ENCODE results near the gene NLGN1. TPM values are rescaled to one million over a fixed set of nuclear protein-coding genes. Genes with fewer than 3 reads are reported as not detected.

NLGN1 gene
- total and polyA plus RNA-seq, 2 of the 8 experiments (the other 6 are each of a cell fraction or from before 2014, with no cell fraction given), result 7.8 to 14.8 TPM

GRCh38 chr3:173429076-173429475, 31.5 kb downstream of the NLGN1 start:
- Histone ChIP-seq H3K23ac (ENCODE audit: insufficient read length) (no peak overlapping the region), H3K79me2 (ENCODE audit: control insufficient read depth in 1 of 2, insufficient read depth in 2 of 2, low read length in 2 of 2) (no peaks in the 10 kb centered on the region), H3K14ac (ENCODE audit: insufficient read length) (no peak overlapping the region), H2AK5ac (ENCODE audit: low read depth, low read length) (no peak overlapping the region), H2BK120ac (replicated peaks; ENCODE audit: low read depth, low read length) (no peak overlapping the region), H3K56ac (replicated peaks; ENCODE audit: insufficient read length, low read depth, low read length) (no peak overlapping the region), H3K4me3 (ENCODE audit: extremely low read depth in 1 of 4, insufficient read depth in 2 of 4, low read depth in 3 of 4, low read length in 4 of 4) (no peak overlapping the region), H3K9me3 (ENCODE audit: insufficient read depth in 2 of 2, low read depth in 1 of 2, low read length in 1 of 2) (no peaks in the 10 kb centered on the region), H3K79me1 (ENCODE audit: low read depth, low read length) (no peaks in the 10 kb centered on the region), H3K18ac (ENCODE audit: extremely low read depth, low read length) (no peak overlapping the region), H3K36me3 (ENCODE audit: control insufficient read depth in 2 of 4, insufficient read depth in 4 of 4, low read length in 3 of 4) (no peaks in the 10 kb centered on the region), H2BK5ac (ENCODE audit: low read depth, low read length) (no peak overlapping the region), H3K4me1 (replicated peaks in 1 of 4; ENCODE audit: control insufficient read depth in 3 of 4, insufficient read depth in 4 of 4, low read length in 3 of 4) (no peaks in the 10 kb centered on the region), H4K20me1 (replicated peaks in 1 of 2; ENCODE audit: control insufficient read depth in 1 of 2, insufficient read depth in 2 of 2, low read length in 2 of 2) (no peaks in the 10 kb centered on the region), H3K23me2 (ENCODE audit: low read depth, low read length) (no peaks in the 10 kb centered on the region), H3K27ac (ENCODE audit: low read depth, low read length) (no peak overlapping the region), H2AFZ (ENCODE audit: low read length) (no peak overlapping the region), H3K4me2 (ENCODE audit: insufficient read depth in 1 of 2, low read depth in 2 of 2, low read length in 2 of 2) (no peak overlapping the region), H3K9ac (replicated peaks in 1 of 4; ENCODE audit: extremely low read depth in 1 of 4, low read depth in 3 of 4, low read length in 3 of 4) (no peak overlapping the region), H3K4ac (replicated peaks; ENCODE audit: insufficient read length, low read depth, low read length) (no peak overlapping the region), H2BK20ac (ENCODE audit: low read length) (no peak overlapping the region), H4K8ac (ENCODE audit: extremely low read depth, insufficient read depth, low read length) (no peak overlapping the region), H3K27me3 (replicated peaks in 1 of 4; ENCODE audit: control insufficient read depth in 3 of 4, extremely low read depth in 1 of 4, insufficient read depth in 3 of 4, low read length in 3 of 4) (no peaks in the 10 kb centered on the region), H2BK15ac (ENCODE audit: low read length) (no peak overlapping the region), H4K91ac (replicated peaks; ENCODE audit: insufficient read length, low read length) (no peak overlapping the region), H2BK12ac (ENCODE audit: low read depth, low read length) (no peak overlapping the region), H4K5ac (ENCODE audit: insufficient read length, low read depth, low read length) (no peak overlapping the region)
- DNase-seq (ENCODE audit: low read depth in 1 of 2, low spot score in 2 of 2), result no peak
- ChIA-PET POLR2A (ENCODE audit: partially characterized antibody) (no interaction called here), CTCF (ENCODE audit: partially characterized antibody) (no interaction called here)
- 88% methylated on average over 5 of the region's 5 CpGs; no CpG with 5 or more reads in 1 of the 2 experiments for WGBS, 2 experiments (ENCODE audit: extremely low coverage in 1 of 2, insufficient coverage in 1 of 2, insufficient read length in 1 of 2, insufficient replicate concordance in 2 of 2, low coverage in 1 of 2, low lambda C conversion rate in 2 of 2, missing lambda C conversion rate in 1 of 2)
- no peak for FAIRE-seq
- TF ChIP-seq GTF2F1 (IDR thresholded peaks at IDR 0.05; ENCODE audit: borderline replicate concordance, low read depth, low read length), result no peak
